KOPT-K1 (cell line): Measurements from ENCODE around the gene WDR55.
"Not testable (repeated sequence)": the region's sequence is repeated elsewhere in the genome, so short reads cannot be mapped to it uniquely, and the experiment has no call there.

Source experiments
- H3K27ac ChIP-seq: fragments of 200-600 bp; sonication (generic); 2 replicates; pipeline ENCODE4 v1.5.1; 2016; ENCODE audit warnings: antibody characterized with exemption, mild to moderate bottlenecking, low read depth, low read length; ENCODE audit not compliant: poor library complexity, severe bottlenecking
- H3K36me3 ChIP-seq: fragments of 200-600 bp; sonication (generic); 2 replicates; pipeline ENCODE4 v1.5.1; 2017; ENCODE audit warnings: antibody characterized with exemption, mild to moderate bottlenecking, low read length, moderate library complexity; ENCODE audit not compliant: insufficient read depth
- H3K9me3 ChIP-seq: fragments of 200-600 bp; sonication (generic); 2 replicates; pipeline ENCODE4 v1.5.1; 2017; ENCODE audit warnings: antibody characterized with exemption, low read length, mild to moderate bottlenecking; ENCODE audit not compliant: insufficient read depth, poor library complexity, severe bottlenecking

WDR55 gene

GRCh38 chr5:140664359-140665119, at the start of gene WDR55:
WDR55 (plus strand) TSS chr5:140664904; CDS start chr5:140664913, 9 bp downstream.
- Histone ChIP-seq H3K9me3 (no peaks in the 10 kb centered on the region), H3K27ac (peak within 1 kb of the TSS; percentile 79), H3K36me3 (peaks cover 71% of the 10 kb centered on the region)

DNA sequence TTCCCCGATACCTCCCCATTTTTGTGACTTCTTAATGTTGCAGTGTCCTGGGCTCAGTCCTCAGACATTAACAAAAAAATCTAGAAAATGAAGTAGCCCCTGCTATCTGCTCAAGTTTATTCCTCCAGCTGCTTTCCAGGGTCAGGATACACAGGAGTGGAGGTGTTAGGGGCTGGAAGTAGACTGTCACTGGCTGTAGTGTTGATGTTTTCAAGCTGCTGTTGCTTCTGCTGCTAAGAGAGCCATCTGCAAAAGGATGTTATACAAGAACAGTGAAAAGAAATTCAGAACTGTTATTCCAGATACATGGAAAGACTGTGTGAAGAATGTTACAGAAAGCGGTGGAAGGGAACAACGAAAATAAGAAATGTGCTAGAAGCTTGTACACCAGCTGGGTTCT, 42.4 kb upstream of the WDR55 start:
- peaks cover 11% of the 10 kb centered on the region for H3K9me3 ChIP-seq
- H3K27ac ChIP-seq = no peak overlapping the region
- no peaks in the 10 kb centered on the region for H3K36me3 ChIP-seq

DNA sequence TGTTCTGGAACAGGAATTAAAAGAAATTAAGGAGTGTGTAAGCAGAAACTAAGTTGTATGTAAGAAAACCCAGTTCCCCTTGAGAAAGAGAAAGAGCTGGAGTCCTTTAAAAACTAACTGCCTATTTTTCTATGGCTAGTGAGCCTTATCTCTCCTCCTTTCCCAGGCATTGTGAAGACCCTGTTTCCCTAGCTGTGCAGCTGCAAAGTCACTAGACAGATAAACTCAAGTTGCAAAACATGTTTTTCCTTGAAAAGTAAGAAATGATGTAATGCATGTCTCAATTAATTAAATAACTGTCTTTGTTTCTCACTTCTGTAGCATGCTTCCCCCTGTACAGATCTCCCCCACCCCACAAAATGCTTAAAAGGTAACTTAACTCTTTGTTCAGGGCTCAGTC, 41.6 kb upstream of the WDR55 start:
- H3K27ac ChIP-seq, H3K36me3 ChIP-seq: not testable (repeated sequence)
- peaks cover 19% of the 10 kb centered on the region for H3K9me3 ChIP-seq

DNA sequence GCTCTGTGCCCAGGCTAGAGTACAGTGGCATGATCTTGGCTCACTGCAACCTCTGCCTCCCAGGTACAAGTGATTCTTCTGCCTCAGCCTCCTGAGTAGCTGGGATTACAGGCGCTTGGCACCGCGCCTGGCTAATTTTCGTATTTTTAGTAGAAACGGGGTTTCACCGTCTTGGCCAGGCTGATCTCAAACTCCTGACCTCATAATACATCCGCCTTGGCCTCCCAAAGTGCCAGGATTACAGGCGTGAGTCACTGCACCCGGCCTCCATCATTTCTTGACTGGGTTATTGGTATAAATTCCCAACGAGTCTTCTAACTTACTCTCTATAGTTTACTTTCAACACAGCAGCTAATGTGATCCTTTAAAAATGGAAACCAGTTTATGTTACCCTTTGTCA, 39.8 kb upstream of the WDR55 start:
- not testable (repeated sequence) for H3K36me3 ChIP-seq, H3K27ac ChIP-seq
- H3K9me3 ChIP-seq = peaks cover 24% of the 10 kb centered on the region

GRCh38 chr5:140627972-140628371, 36.7 kb upstream of the WDR55 start:
- no peak overlapping the region for H3K27ac ChIP-seq
- peaks cover 21% of the 10 kb centered on the region for H3K9me3 ChIP-seq
- no peaks in the 10 kb centered on the region for H3K36me3 ChIP-seq

GRCh38 chr5:140628711-140629110, 36.0 kb upstream of the WDR55 start:
- H3K27ac ChIP-seq = no peak overlapping the region
- no peaks in the 10 kb centered on the region for H3K36me3 ChIP-seq
- H3K9me3 ChIP-seq = peaks cover 21% of the 10 kb centered on the region

GRCh38 chr5:140630292-140631035, 34.2 kb upstream of the WDR55 start:
- Histone ChIP-seq H3K9me3 (peaks cover 21% of the 10 kb centered on the region), H3K27ac (no peak overlapping the region), H3K36me3 (no peaks in the 10 kb centered on the region)

DNA sequence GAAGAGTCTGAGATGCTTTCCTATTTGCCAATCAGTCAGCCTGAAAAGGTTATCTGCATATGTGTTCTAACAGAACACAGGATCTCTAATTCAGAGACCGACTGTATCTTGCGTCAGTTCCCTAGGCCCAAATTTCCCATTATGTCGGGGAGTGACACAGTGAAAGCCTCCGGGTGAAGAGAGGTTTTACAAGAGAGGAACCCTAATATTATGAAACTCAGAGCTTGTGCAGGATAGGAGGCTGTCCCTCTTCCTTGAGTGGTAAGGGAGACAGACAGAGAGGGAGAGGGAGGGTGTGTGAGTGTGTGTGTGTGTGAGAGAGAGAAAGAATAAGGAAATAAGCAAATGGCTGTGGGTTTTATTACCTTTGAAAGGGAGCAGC, 33.7 kb upstream of the WDR55 start:
- H3K36me3 ChIP-seq = no peaks in the 10 kb centered on the region
- peaks cover 21% of the 10 kb centered on the region for H3K9me3 ChIP-seq
- no peak overlapping the region for H3K27ac ChIP-seq

GRCh38 chr5:140631831-140632365, 32.8 kb upstream of the WDR55 start:
- no peaks in the 10 kb centered on the region for H3K36me3 ChIP-seq
- peaks cover 21% of the 10 kb centered on the region for H3K9me3 ChIP-seq
- no peak overlapping the region for H3K27ac ChIP-seq

DNA sequence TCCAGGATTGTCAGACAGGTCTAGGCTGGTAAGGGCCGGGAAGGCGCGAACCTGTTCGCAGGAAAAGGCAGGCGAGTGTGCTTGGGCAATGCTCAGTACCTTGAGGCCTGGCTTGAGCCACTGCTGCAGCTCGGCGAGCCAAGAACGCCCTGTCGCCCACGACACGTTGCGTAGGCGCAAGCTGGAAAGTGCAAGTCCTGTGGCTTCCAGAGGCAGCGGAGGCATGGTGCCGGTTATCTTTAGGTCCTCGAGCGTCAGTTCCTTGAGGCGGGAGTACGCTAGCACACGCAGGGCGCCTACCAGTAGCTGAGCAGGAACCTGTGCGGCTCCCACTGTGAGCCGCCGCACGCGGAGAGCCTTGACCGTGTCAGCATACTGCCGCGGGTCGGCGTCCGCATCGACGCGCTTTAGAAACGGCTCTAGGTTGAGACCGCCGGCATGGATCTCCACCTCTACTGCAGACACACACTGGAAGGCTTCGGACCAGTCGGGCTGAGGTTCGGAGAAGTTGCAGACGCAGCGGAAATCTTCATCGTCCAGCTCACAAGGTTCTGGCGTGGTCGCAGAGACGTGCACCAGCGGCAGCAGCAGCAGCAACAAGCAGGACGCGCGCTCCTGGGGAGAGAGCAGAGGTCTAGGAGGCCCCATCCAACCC, 32.2 kb upstream of the WDR55 start:
- no peak overlapping the region for H3K27ac ChIP-seq
- peaks cover 15% of the 10 kb centered on the region for H3K9me3 ChIP-seq
- no peaks in the 10 kb centered on the region for H3K36me3 ChIP-seq

DNA sequence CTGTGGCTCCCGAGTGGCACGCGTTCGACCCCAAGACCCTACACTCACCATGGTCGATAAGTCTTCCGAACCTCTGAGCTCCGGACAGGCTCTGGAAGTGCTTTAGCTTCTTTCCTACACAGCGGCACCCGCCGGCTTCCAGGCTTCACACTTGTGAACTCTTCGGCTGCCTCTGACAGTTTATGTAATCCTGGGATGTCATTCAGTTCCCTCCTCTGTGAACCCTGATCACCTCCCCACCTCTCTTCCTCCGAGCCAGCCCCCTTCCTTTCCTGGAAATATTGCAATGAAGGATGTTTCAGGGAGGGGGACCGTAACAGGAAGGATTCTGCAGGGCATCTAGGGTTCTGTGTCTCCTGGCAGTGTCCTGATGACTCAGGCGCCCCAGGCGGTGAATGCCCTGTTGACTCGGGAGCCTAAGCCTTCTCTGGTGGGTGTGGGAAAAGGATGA, 31.7 kb upstream of the WDR55 start, which contains the start of gene CD14:
TSS of gene CD14 (minus strand) at position 155 of the 451 bp plus-strand sequence. CDS start at position 51, 104 bp downstream.
- Histone ChIP-seq H3K27ac (no peak within 1 kb of the TSS), H3K9me3 (peaks cover 9% of the 10 kb centered on the region), H3K36me3 (no peaks in the 10 kb centered on the region)

DNA sequence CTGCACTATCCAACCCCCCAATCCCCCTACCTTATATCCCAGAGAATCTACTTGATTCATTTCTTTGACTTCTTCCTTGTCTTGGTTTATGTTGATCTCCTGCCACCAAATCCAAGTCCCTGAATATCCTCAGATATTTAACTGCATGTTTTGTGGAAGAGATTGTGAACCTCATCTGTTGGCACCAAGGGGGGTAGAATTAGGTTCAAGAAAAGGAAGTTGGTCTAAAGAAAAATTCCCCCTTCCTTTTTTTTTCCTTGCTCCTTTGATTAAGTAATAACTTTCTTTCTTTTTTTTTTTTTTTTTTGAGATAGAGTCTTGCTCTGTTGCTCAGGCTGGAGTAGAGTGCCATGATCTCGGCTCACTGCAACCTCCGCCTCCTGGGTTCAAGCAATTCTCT, 31.2 kb upstream of the WDR55 start:
- peaks cover 5% of the 10 kb centered on the region for H3K9me3 ChIP-seq
- H3K27ac ChIP-seq = no peak overlapping the region

DNA sequence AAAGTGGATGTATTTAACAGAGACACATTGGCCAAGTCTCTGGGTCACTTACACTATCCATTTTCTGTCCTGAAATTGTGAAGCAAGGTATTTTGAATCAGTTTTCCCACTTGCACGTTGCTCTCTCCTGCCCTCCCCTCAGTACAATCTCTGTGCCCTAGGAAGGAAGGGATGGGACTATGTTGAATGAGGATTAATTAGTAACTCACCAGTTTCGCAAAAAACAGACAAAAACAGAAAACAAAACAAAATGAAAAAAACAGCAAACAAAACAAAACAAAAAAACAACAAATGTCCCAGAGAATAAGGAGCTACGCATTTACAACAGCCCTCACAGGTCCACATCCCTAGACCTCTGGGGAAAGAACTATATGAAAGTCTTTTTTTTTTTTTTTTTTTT, 30.6 kb upstream of the WDR55 start:
- H3K27ac ChIP-seq = no peak overlapping the region
- H3K9me3 ChIP-seq = no peaks in the 10 kb centered on the region
- H3K36me3 ChIP-seq = no peaks in the 10 kb centered on the region

More for the DNA sequence above, 31.2 kb upstream of the WDR55 start:
- no peaks in the 10 kb centered on the region for H3K36me3 ChIP-seq

GRCh38 chr5:140635291-140636257, 29.1 kb upstream of the WDR55 start:
- H3K9me3 ChIP-seq = no peaks in the 10 kb centered on the region
- no peak overlapping the region for H3K27ac ChIP-seq
- H3K36me3 ChIP-seq = peaks cover under 1% of the 10 kb centered on the region; the same call in 1 of the 2 replicates
